GM19455 (cell line): ENCODE data around the gene CRELD2.
A peak's percentile ranks its signal among the peaks of the same experiment; 100 is the strongest.

Source experiments
- ATAC-seq: cut with Tn5 transposase; IDR thresholded peaks from one replicate; pipeline ENCODE4 v1.9.1; 2021; ENCODE audit not compliant: unreplicated experiment

Gene CRELD2, protein sequence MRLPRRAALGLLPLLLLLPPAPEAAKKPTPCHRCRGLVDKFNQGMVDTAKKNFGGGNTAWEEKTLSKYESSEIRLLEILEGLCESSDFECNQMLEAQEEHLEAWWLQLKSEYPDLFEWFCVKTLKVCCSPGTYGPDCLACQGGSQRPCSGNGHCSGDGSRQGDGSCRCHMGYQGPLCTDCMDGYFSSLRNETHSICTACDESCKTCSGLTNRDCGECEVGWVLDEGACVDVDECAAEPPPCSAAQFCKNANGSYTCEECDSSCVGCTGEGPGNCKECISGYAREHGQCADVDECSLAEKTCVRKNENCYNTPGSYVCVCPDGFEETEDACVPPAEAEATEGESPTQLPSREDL

DNA sequence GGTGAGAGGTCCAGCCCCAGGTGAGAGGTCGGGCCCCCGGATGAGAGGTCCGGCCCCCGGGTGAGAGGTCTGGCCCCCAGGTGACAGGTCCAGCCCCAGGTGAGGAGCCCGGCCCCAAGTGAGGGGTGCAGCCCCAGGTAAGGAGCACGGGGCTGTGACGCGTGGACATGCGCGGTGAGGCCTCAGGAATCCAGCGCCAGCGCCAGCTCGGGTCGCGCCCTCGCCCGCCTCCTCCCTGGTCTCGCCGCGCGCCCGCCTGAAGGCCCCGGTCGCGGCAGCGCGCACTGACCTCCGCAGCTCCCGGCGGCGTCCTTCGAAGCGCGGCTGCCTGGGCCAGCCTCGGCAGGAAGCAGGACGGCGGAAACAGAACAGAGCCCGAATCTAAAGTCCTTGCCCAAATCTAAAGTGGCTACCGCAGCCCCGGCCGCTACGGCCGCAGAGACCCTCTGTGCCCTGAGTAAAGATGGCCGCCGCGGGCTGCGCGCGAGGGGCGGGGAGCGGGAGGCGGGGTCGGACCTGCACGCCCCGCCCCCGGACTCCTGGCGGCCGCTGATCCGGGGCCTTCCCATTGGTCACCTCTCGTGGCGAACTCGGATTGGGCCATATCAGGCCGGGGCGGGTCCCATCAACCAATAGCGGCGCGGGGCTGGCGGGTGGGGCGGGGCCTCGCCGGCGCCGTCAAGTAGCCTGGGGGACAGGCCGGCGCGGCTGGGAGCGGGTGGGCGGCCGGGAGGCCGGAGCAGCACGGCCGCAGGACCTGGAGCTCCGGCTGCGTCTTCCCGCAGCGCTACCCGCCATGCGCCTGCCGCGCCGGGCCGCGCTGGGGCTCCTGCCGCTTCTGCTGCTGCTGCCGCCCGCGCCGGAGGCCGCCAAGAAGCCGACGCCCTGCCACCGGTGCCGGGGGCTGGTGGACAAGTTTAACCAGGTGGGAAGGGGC is at the start of gene CRELD2, which contains the start of gene ALG12:
Gene CRELD2 (plus strand): TSS at position 661 of the 937 bp plus-strand sequence. CDS start 136 bp downstream, at position 797.
Gene ALG12 (minus strand): TSS at position 465 of the 937 bp plus-strand sequence. CDS start 4,673 bp downstream, outside the sequence.
- peak; percentile 70 for ATAC-seq

DNA sequence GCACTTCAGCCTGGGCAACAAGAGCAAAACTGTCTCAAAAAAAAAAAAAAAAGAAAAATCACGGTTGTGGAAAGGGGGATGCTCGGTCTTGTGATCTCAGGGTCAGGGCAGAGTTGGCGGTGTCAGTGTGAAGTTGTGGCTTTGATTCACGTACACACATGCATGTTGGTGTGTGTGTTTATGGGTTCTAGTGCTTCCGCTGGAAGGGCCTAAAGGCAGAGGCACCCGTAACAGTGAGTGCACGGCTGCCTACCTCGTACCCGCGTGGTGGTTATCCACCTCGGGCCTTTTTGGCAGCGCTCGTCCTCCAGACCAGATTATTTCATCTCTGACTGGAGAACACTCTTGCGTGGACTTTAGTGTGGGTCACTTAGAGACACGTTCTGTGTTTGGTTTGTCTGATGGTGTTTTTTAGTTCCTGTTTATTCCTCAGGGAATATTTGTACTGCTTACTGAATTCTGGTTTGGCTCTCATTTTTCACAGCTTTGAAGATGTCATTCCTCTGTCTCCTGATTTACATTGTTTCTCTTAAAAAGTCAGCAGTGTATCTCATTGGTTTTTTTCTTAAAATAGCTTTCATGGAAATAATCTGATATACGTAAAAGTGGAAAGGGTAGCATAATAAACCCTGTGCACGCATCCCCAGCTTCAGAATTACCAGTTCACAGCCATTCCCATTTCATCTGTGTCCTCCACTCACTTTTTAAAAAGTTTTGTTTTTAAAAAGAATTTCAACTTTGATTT is 49.2 kb upstream of the CRELD2 start:
- no peak for ATAC-seq

DNA sequence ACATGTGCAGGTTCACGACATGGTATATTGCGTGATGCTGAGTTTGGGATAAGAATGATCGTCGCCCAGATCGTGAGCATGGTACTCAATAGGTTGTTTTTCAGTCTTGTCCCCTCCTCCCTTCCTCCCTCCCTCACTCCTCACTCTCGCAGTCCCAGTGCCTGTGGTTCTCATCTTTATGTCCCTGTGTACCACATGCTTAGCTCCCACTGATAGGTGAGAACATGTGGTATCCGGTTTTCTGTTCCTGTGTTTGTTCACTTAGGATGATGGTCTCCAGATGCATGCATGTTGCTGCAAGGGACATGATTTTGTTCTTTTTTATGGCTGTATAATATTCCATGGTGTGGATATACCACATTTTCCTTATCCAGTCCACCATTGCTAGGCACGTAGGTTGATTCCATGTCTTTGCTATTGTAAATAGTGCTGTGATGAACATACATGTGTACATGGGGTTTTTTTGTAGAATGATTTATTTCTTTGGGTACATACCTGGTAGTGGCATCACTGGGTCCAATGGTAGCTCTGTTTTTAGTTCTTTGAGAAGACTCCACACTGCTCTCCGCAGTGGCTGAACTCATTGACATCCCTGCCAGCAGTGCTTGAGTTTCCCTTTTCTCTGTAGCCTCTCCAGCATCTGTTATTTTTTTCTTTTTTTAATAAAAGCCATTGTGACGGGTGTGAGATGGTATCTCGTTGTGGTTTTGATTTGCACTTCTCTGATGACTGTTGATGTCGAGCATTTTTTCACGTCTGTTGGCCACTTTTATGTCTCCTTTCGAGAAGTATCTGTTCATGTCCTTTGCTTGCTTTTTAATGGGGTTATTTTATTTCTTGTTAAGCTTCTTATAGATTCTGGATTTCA is 48.4 kb upstream of the CRELD2 start:
- ATAC-seq = no peak

DNA sequence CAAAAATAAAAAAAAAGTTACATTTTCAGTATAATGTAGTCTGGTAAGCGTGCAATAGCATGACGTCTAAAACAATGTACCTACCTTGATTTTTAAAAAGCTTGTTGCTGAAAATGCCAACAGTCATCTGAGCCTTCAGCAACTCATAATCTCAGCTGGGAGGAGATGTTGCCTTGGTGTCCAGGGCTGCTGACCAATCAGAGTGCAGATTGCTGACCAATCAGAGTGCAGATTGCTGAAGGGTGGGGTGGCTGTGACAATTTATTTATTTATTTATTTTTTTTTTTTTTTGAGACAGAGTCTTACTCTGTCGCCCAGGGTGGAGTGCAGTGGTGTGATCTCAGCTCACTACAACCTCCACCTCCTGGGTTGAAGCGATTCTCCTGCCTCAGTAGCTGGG is 47.0 kb upstream of the CRELD2 start:
- ATAC-seq = no peak

DNA sequence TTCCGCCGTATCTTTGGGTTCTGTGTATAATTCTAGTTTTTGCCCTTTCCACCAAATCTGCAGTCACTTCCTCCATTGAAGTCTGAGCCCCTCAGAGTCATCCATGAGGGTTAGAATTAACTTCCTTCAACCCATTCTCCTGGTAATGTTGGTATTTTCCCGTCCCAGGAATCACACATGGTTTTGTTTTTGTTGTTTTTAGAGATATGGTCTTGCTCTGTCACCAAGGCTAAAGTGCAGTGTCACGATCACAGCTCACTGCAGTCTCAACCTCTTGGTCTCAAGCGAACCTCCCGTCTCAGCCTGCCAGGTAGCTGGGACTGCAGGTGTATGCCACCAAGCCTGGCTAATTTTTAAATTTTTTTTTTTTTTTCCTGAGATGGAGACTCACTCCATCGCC is 46.1 kb upstream of the CRELD2 start:
- no peak for ATAC-seq

DNA sequence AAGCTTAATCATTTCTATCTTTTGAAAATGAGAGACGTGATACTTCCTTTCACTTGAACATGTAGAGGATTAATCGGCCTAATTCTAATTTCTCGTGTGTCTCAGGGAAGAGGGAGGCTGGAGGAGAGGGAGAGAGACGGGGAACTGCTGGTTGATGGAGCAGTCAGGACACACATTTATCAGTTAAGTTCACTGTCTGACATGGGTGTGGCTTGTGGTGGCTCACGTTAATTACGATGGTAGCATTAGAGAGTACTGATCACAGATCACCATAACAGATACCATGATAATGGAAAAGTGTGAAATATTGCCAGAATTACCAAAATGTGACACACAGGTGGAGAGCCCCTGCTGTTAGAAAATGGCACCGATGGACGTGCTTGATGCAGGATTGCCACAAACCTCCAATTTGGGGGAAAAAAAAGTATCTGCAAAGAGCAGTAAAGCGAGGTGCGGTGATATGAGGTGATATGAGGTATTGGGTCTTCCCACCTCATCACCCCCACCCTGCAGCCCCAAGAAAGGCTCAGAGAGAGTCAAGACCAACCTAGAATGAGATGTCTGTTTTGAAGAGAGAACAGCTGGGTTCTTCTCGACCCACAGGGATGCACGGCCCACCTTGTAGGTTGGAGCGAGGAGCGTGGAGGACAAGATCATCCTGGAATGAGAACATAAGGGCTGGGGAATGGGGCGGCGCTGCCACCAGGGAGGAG is 45.0 kb upstream of the CRELD2 start:
- no peak for ATAC-seq

DNA sequence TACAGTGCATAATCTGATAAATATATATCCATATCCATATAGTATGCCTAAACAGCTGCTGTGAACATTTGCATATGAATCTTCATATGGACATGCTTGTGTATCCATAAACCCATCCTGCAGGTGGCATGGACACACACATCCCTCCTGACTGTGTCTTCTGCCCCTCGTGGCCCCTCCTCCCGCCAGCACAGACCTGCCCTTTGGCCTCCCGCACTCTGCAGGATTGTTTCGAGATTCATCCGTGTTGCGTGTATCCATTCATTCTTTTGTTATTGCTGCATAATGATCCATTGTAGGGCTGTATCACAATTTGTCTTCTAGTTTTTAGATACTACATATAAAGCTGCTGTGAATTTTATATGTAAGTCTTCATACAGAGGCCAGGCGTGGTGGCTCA is 40.8 kb upstream of the CRELD2 start:
- no peak for ATAC-seq

DNA sequence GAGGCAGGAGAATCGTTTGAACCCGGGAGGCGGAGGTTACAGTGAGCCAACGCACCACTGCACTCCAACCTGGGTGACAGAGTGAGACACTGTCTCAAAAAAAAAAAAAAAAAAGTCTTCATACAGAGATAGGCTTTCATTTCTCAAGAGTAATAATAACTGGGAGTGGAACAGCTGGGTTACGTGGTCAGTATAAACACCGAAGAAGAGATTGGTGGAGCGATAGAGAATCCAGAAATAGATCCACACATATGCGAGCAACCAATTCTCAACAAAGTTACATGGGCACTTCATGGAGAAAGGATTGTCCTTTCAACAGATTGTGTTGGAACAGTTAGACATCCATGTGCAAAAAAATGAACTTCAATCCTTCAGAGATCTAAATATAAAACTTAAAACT is 40.2 kb upstream of the CRELD2 start:
- no peak for ATAC-seq

DNA sequence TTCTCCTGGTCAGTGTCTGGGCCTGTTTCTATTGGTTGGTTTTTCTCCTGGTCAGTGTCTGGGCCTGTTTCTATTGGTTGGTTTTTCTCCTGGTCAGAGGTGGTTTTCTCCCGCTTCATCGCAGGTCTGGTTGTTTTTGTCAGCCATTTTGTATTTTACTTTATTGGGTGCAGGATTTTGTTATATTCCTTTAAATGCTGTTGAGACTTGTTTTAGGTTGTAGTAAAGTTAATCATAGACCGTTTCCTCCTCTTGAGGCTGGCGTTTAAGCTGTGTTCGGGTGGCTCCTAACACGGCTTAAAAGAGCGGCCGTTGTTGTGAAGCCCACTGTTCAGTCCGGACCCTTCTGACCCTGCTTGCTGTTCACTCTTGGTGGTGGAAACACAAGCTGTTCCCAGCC is 38.6 kb upstream of the CRELD2 start:
- ATAC-seq = no peak

DNA sequence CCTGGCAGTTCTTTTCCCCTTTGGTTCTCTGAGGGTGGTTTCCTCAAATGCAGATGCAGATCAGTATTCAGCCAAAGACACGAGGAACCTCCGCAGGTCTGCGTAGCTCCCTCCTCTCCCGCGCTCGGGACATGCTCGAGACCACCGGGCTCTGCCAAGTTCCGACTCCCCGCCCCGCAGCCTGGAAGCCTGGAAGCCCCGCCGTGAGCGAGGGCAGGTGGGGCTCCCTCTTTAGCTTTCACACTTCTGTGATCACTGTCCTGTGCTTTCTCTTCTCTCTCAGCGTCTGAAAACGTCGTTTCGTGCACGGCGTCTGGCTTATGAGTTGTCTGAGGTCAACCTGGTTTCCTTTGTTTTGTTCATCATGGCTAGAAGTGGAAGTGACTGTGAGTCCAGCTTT is 38.2 kb upstream of the CRELD2 start:
- ATAC-seq = no peak

DNA sequence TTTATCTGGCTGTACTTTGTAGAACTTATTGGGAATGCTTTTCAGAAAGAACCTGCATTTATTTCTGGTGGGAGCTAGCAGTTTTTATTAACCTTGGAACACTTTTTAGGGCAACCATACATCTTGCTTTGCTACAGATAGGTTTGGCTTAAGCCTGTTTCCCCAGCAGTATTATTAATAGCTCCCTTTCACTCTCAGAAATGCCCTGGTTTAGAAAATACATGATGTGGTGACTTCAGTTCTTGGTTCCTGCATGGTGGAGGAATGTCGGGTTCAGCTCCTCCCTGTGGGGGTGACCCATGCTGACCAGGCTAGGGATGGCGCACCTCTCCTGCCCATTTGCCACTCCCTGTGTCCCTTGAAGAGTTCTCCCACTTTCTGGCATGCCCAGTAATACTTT is 36.6 kb upstream of the CRELD2 start:
- ATAC-seq = no peak

DNA sequence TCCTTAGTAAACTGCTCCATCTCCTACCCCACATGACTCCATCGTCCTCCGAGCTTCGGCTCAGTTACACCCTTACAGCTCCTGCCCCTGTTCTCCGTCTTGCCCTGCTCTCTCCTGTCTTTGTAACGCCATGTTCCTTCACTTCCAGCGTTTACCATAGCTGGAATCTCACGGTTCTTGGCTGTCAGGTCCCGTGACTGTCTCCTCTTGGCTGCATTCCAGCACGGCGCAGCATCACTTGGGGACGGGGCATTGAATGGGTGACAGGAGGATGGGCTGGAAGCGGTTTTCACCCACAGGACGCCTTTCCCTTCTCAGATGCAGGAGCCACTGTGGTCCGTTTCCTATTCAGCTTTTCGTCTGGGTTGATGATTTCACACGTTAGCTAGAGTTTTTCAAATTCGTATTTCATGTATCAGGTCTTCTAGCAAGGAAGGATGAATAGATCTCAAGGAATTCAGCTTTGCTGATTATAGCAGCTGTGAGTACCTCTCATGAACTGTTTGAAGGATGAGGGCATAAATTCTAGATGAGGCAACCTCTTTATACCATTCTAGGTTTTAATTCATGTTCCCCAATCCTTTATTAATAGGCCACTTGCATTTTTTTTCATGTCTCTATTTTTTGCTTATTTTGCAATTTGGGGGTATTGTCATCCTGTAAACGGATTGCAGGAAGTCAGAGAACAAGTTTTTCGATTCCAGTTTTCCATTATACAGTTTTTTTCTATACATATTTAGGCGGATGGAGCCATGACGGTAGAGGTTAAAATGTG is 35.7 kb upstream of the CRELD2 start:
- ATAC-seq = no peak

DNA sequence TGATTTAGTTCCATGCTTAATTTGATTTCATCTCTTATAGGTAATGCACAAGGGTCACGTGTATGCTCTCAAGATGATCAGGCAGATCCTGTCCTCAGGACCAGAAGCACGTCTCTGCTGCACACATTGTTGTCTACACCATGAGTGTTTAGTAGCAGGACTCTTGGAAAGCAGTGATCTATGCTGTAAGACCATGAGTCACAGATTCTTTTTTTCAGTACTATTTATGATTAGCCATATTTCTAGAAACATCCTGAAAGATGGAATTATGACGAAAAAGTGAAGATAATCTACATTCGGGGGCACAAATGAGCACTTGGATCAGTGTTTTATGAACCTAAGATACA is 35.2 kb upstream of the CRELD2 start:
- ATAC-seq = no peak

DNA sequence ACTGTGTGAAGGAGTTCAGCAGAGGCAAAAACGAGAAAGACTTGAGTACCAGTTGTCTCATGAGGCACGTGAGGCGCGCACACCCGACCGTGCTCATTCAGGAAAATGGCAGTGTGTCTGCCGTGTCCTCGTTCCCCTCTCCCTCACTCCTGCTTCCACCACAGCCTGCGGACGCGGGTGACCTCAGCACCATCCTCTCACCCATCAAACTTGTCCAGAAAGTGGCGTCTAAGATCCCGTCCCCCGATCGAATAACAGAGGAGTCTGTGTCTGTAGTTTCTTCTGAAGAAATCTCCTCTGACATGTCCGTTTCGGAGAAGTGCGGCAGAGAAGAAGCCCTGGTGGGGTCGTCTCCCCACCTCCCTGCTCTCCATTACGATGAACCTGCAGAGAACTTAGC is 34.4 kb upstream of the CRELD2 start:
- no peak for ATAC-seq

DNA sequence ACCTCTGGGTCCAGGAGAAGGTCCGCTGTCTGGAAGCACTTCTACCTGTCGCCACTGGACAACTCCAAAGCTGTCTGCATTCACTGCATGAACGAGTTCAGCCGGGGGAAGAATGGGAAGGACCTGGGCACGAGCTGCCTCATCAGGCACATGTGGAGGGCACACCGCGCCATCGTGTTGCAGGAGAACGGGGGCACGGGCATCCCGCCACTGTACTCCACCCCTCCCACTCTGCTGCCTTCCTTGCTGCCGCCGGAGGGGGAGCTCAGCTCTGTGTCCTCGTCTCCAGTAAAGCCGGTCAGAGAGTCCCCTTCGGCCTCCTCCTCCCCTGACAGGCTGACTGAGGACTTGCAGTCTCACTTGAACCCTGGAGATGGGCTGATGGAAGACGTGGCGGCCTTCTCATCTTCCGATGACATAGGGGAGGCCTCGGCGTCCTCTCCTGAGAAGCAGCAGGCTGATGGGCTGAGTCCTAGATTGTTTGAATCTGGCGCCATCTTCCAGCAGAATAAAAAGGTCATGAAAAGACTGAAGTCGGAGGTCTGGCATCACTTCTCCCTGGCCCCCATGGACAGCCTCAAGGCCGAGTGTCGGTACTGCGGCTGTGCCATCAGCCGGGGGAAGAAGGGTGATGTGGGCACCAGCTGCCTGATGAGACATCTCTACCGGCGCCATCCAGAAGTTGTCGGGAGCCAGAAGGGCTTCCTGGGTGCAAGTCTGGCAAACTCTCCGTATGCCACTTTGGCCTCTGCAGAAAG is 33.8 kb upstream of the CRELD2 start:
- no peak for ATAC-seq

DNA sequence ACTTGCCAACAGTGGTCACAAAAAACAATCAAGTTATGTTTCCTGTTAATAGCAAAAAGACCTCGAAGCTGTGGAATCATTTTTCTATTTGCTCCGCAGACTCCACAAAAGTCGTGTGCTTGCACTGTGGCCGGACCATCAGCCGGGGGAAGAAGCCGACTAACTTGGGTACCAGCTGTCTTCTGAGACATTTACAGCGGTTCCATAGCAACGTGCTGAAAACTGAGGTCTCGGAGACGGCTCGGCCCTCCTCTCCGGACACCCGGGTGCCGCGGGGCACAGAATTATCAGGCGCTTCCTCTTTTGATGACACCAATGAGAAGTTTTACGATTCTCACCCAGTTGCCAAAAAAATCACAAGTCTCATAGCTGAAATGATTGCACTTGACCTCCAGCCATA is 33.2 kb upstream of the CRELD2 start:
- ATAC-seq = no peak

DNA sequence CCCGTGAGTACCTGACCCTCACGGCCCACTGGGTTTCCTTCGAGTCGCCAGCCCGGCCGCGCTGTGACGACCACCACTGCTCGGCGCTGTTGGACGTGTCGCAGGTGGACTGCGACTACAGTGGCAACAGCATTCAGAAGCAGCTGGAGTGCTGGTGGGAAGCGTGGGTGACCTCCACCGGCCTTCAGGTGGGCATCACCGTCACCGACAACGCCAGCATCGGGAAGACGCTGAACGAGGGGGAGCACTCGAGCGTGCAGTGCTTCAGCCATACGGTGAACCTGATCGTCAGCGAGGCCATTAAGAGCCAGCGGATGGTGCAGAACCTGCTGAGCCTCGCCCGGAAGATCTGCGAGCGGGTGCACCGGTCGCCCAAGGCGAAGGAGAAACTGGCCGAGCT is 32.6 kb upstream of the CRELD2 start:
- ATAC-seq = no peak

DNA sequence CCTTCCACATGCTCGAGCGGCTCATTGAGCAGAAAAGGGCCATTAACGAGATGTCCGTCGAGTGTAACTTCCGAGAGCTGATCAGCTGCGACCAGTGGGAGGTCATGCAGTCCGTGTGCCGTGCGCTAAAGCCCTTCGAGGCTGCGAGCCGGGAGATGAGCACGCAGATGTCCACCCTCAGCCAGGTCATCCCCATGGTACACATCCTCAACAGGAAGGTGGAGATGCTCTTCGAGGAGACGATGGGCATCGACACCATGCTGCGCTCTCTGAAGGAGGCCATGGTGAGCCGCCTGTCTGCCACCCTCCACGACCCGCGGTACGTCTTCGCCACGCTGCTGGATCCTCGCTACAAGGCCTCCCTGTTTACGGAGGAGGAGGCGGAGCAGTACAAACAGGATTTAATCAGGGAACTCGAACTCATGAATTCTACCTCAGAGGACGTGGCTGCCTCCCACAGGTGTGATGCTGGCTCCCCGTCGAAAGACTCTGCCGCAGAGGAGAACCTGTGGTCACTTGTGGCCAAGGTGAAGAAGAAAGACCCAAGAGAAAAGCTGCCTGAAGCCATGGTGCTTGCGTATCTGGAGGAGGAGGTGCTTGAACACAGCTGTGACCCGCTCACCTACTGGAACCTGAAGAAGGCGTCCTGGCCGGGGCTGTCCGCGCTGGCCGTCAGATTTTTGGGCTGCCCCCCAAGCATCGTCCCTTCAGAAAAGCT is 31.9 kb upstream of the CRELD2 start:
- ATAC-seq = no peak
